Activated naive CD8-positive, alpha-beta T cell treated with anti-CD3 and anti-CD28 coated beads, Interleukin-2, amount 50 U/mL, for 24 hours (primary cell): ENCODE measurements around the gene FANCI.
A peak's percentile ranks its signal among the peaks of the same experiment; 100 is the strongest.
"Not testable (repeated sequence)": the region's sequence is repeated elsewhere in the genome, so short reads cannot be mapped to it uniquely, and the experiment has no call there.

Experiments
- ATAC-seq: fragments of 150-1000 bp; cut with Tn5 transposase; one replicate; pipeline ENCODE4 v1.10.0; 2021
- DNase-seq: peaks from one replicate; pipeline ENCODE4 v3.0.0; 2021
- H3K27ac Mint-ChIP-seq: one replicate; pipeline ENCODE4 v1.8.0; 2021; ENCODE audit warnings: mild to moderate bottlenecking, mixed read lengths
- H3K27me3 Mint-ChIP-seq: one replicate; pipeline ENCODE4 v1.8.0; 2021; ENCODE audit warnings: mixed read lengths
- H3K36me3 Mint-ChIP-seq: one replicate; pipeline ENCODE4 v1.8.0; 2021; ENCODE audit warnings: low read depth, mixed read lengths
- H3K4me1 Mint-ChIP-seq: one replicate; pipeline ENCODE4 v1.8.0; 2021; ENCODE audit warnings: mixed read lengths
- H3K4me3 Mint-ChIP-seq: one replicate; pipeline ENCODE4 v1.8.0; 2021; ENCODE audit warnings: mild to moderate bottlenecking, moderate library complexity, mixed read lengths
- H3K9me3 Mint-ChIP-seq: one replicate; pipeline ENCODE4 v1.8.0; 2021; ENCODE audit warnings: mixed read lengths

FANCI gene

GRCh38 chr15:89243046-89243690, 611 bp upstream of the FANCI start:
- H3K27ac Mint-ChIP-seq, result peak overlapping the region; percentile 96
- DNase-seq (no peak), ATAC-seq (no peak)
- peaks cover 31% of the 10 kb centered on the region for H3K36me3 Mint-ChIP-seq
- H3K27me3 Mint-ChIP-seq, result peaks cover 2% of the 10 kb centered on the region
- peak overlapping the region; percentile 94 for H3K4me3 Mint-ChIP-seq
- H3K4me1 Mint-ChIP-seq, result peaks cover 36% of the 10 kb centered on the region
- H3K9me3 Mint-ChIP-seq, result no peaks in the 10 kb centered on the region

- Mint-ChIP-seq H3K27me3 (no peaks in the 10 kb centered on the region), H3K4me3 (peak overlapping the region; percentile 94), H3K4me1 (peaks cover 36% of the 10 kb centered on the region), H3K36me3 (peaks cover 42% of the 10 kb centered on the region), H3K27ac (peak overlapping the region; percentile 96), H3K9me3 (no peaks in the 10 kb centered on the region)
- ATAC-seq (no peak), DNase-seq (no peak)
Observed at GRCh38 chr15:89244574-89244903, 760 bp downstream of the FANCI start.

- no peak overlapping the region for H3K4me3 Mint-ChIP-seq
- H3K4me1 Mint-ChIP-seq, result peaks cover 36% of the 10 kb centered on the region
- H3K27ac Mint-ChIP-seq, result no peak overlapping the region
- ATAC-seq (no peak), DNase-seq (no peak)
- no peaks in the 10 kb centered on the region for H3K9me3 Mint-ChIP-seq
- H3K27me3 Mint-ChIP-seq, result no peaks in the 10 kb centered on the region
- H3K36me3 Mint-ChIP-seq, result peaks cover 64% of the 10 kb centered on the region
Observed at GRCh38 chr15:89247446-89247845, 3.7 kb downstream of the FANCI start.

- DNase-seq (no peak), ATAC-seq (no peak)
- peaks cover 73% of the 10 kb centered on the region for H3K36me3 Mint-ChIP-seq
- H3K27ac Mint-ChIP-seq, result no peak overlapping the region
- no peaks in the 10 kb centered on the region for H3K9me3 Mint-ChIP-seq
- no peaks in the 10 kb centered on the region for H3K27me3 Mint-ChIP-seq
- H3K4me3 Mint-ChIP-seq, result no peak overlapping the region
- H3K4me1 Mint-ChIP-seq, result peaks cover 29% of the 10 kb centered on the region
Observed at GRCh38 chr15:89248584-89248983, 4.8 kb downstream of the FANCI start.

- not testable (repeated sequence) for DNase-seq, H3K27me3 Mint-ChIP-seq, H3K27ac Mint-ChIP-seq, ATAC-seq, H3K9me3 Mint-ChIP-seq, H3K4me3 Mint-ChIP-seq
- Mint-ChIP-seq H3K36me3 (peaks cover 74% of the 10 kb centered on the region), H3K4me1 (peaks cover 20% of the 10 kb centered on the region)
Observed at GRCh38 chr15:89250142-89250541, 6.4 kb downstream of the FANCI start.

GRCh38 chr15:89277281-89277680, 33.5 kb downstream of the FANCI start:
- peaks cover 56% of the 10 kb centered on the region for H3K36me3 Mint-ChIP-seq
- not testable (repeated sequence) for H3K9me3 Mint-ChIP-seq, H3K4me3 Mint-ChIP-seq, DNase-seq, H3K27ac Mint-ChIP-seq, H3K27me3 Mint-ChIP-seq, H3K4me1 Mint-ChIP-seq, ATAC-seq

- no peak overlapping the region for H3K4me3 Mint-ChIP-seq
- H3K27ac Mint-ChIP-seq, result no peak overlapping the region
- DNase-seq (no peak), ATAC-seq (no peak)
- peaks cover 62% of the 10 kb centered on the region for H3K36me3 Mint-ChIP-seq
- no peaks in the 10 kb centered on the region for H3K9me3 Mint-ChIP-seq
- peaks cover 5% of the 10 kb centered on the region for H3K4me1 Mint-ChIP-seq
- no peaks in the 10 kb centered on the region for H3K27me3 Mint-ChIP-seq
Observed at GRCh38 chr15:89278307-89278706, 34.5 kb downstream of the FANCI start.

GRCh38 chr15:89282631-89283030, 38.9 kb downstream of the FANCI start:
- H3K27me3 Mint-ChIP-seq, result no peaks in the 10 kb centered on the region
- H3K9me3 Mint-ChIP-seq, result no peaks in the 10 kb centered on the region
- DNase-seq (no peak), ATAC-seq (no peak)
- peaks cover 5% of the 10 kb centered on the region for H3K4me1 Mint-ChIP-seq
- H3K36me3 Mint-ChIP-seq, result peaks cover 70% of the 10 kb centered on the region
- H3K27ac Mint-ChIP-seq, result no peak overlapping the region
- no peak overlapping the region for H3K4me3 Mint-ChIP-seq

- no peaks in the 10 kb centered on the region for H3K9me3 Mint-ChIP-seq
- DNase-seq (no peak), ATAC-seq (no peak)
- H3K4me1 Mint-ChIP-seq, result peaks cover 3% of the 10 kb centered on the region
- peaks cover 73% of the 10 kb centered on the region for H3K36me3 Mint-ChIP-seq
- no peaks in the 10 kb centered on the region for H3K27me3 Mint-ChIP-seq
- H3K4me3 Mint-ChIP-seq, result no peak overlapping the region
- H3K27ac Mint-ChIP-seq, result no peak overlapping the region
Observed at GRCh38 chr15:89283201-89283600, 39.4 kb downstream of the FANCI start.

GRCh38 chr15:89291934-89292438, 48.2 kb downstream of the FANCI start:
- ATAC-seq, result no peak
- H3K9me3 Mint-ChIP-seq, result no peaks in the 10 kb centered on the region

GRCh38 chr15:89293012-89293411, 49.2 kb downstream of the FANCI start:
- no peak for DNase-seq
- Mint-ChIP-seq H3K4me1 (no peaks in the 10 kb centered on the region), H3K36me3 (peaks cover 68% of the 10 kb centered on the region), H3K27ac (no peak overlapping the region), H3K4me3 (no peak overlapping the region), H3K27me3 (no peaks in the 10 kb centered on the region), H3K9me3 (no peaks in the 10 kb centered on the region)
- ATAC-seq, result no peak

More at GRCh38 chr15:89291934-89292438, 48.2 kb downstream of the FANCI start:
- Mint-ChIP-seq H3K27ac (no peak overlapping the region), H3K4me1 (no peaks in the 10 kb centered on the region), H3K27me3 (no peaks in the 10 kb centered on the region), H3K36me3 (peaks cover 74% of the 10 kb centered on the region), H3K4me3 (no peak overlapping the region)
- DNase-seq, result no peak

- H3K9me3 Mint-ChIP-seq, result no peaks in the 10 kb centered on the region
- no peak for ATAC-seq
- no peaks in the 10 kb centered on the region for H3K4me1 Mint-ChIP-seq
- peaks cover 64% of the 10 kb centered on the region for H3K36me3 Mint-ChIP-seq
- no peaks in the 10 kb centered on the region for H3K27me3 Mint-ChIP-seq
- no peak overlapping the region for H3K27ac Mint-ChIP-seq
- H3K4me3 Mint-ChIP-seq, result no peak overlapping the region
- no peak for DNase-seq
Observed at GRCh38 chr15:89299896-89300295, 56.1 kb downstream of the FANCI start.

- ATAC-seq, result no peak
Observed at GRCh38 chr15:89301304-89302089, 57.7 kb downstream of the FANCI start.

GRCh38 chr15:89303986-89304385, 60.2 kb downstream of the FANCI start:
- Mint-ChIP-seq H3K4me1 (no peaks in the 10 kb centered on the region), H3K27ac (no peak overlapping the region), H3K27me3 (no peaks in the 10 kb centered on the region), H3K9me3 (no peaks in the 10 kb centered on the region), H3K36me3 (peaks cover 80% of the 10 kb centered on the region), H3K4me3 (no peak overlapping the region)
- DNase-seq (no peak), ATAC-seq (no peak)

More at GRCh38 chr15:89301304-89302089, 57.7 kb downstream of the FANCI start:
- H3K27me3 Mint-ChIP-seq, result no peaks in the 10 kb centered on the region
- no peak overlapping the region for H3K27ac Mint-ChIP-seq
- no peak overlapping the region for H3K4me3 Mint-ChIP-seq
- no peaks in the 10 kb centered on the region for H3K4me1 Mint-ChIP-seq
- DNase-seq, result no peak
- peaks cover 70% of the 10 kb centered on the region for H3K36me3 Mint-ChIP-seq
- no peaks in the 10 kb centered on the region for H3K9me3 Mint-ChIP-seq

GRCh38 chr15:89305395-89305794, 61.6 kb downstream of the FANCI start:
- no peak for DNase-seq
- Mint-ChIP-seq H3K4me3 (no peak overlapping the region), H3K36me3 (peaks cover 81% of the 10 kb centered on the region), H3K27me3 (no peaks in the 10 kb centered on the region), H3K9me3 (no peaks in the 10 kb centered on the region), H3K4me1 (no peaks in the 10 kb centered on the region), H3K27ac (no peak overlapping the region)
- ATAC-seq, result no peak
